T47D (cell line): ENCODE results near the gene MAD1L1.

ENCODE experiments used
- DNase-seq, 2 experiments: peaks; one replicate each; pipeline versions ENCODE4 v3.0.0 to v3.0.0-alpha.2; 2011 to 2012; ENCODE audit warnings: low read depth in 1 of 2, low spot score in 1 of 2
- JUND ChIP-seq: IDR thresholded peaks from 2 replicates; pipeline ENCODE4 v1.6.1; 2012; ENCODE audit warnings: low read depth
- in situ Hi-C: cut with HindIII; loops from 2 replicates; pipeline ENCODE4 v1.10.0; 2016; ENCODE audit warnings: low sequenced_read_pairs, low pct_unique_long_range_greater_than_20kb

The MAD1L1 gene

DNA sequence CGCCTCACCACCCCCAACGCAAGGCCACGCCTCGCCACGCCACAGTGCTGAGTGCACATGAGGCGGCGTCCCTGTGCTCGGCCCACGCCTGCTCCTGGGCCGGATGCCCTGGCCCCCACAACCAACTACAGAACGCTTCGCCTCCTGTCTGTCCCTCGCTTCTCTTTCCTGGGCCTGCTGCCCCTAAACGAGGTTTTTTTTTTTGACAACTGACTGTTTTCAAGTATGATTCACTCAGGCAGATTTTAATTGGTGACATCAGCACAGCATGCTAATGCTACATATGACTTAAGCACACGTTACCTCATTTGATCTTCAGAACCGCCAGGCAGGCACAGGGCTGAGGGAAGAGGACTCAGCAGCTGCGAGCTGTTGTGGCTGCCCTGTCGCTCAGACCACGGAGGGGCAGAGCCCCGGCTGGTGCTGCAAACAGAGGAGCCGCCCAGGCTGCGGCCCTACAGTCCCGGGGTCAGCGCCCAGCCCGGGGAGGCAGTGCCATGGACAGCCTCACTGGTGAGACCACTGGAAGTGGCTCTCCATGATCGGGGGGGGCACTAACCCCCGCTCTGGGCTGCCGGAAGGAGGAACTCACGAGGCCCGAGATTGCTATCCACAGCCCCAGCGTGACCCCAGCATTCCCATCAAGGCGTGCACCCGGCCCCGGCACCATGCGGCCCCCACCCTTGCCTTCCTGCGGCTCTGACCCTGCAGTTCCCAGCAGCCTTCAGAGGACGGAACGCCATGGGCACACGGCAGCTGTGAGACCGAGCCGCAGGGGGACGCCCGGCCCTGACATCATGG lies 212.8 kb downstream of the MAD1L1 start:
- no peak for TF ChIP-seq JUND
- DNase-seq: no peak
- in situ Hi-C loops: no loop called here

DNA sequence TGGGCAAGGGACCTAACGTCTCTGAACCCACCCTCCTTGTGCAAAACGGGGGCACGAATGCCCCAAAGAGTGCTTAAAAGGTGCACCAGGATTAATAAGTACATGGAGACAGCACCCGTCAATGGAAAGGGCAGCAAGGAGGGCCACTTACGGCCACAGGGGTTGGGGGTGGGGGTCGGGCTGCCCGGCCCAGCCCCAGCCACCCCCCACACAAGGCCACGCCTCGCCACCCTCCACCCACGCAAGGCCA lies 213.4 kb downstream of the MAD1L1 start:
- in situ Hi-C loops: no loop called here

DNA sequence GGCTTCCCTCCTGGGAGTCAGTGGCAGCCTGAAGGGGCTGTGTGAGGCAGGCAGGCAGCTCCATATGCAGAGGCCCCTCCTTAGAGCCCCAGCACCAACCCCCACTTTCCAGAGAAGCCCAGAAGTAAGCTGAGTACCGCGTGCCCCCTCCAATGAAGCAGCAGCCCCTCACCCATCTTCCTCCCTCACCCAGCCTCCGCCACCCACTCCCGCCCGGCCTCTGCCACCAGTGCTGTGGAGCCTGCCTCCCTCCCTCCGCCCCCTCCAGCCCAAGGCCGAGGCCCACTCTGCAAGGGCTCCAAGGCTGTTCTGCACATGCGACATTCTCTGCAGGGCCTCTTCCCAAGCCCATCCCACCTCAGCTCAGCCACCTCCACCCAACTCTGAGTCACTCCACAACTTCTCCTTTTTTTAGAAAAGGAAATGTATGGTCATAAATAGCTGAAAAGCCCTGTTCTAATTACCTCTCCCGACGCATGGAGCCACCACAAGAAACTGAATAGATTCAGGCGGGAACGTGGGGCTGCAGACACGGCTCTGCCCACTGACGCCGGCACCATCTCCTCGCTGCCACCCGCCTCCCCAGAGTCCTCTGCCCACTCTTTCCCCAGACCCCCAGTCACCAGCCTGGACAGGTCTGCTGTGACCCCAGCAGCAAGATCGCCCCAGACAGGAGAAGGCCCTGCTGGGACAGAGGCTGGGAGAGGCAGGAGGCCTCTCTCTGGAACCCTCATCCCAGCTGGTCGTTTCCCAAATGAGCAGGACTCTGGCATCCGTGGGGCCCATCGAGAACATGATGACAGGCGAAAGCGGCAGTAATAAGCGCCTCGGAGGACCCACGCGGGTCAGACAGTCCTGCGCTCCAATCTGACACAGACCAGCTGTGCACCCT lies 213.9 kb downstream of the MAD1L1 start:
- in situ Hi-C loops: no loop called here
- no peak for DNase-seq
- no peak for TF ChIP-seq JUND

More for the DNA sequence above, 213.4 kb downstream of the MAD1L1 start:
- TF ChIP-seq JUND: no peak
- DNase-seq: no peak

DNA sequence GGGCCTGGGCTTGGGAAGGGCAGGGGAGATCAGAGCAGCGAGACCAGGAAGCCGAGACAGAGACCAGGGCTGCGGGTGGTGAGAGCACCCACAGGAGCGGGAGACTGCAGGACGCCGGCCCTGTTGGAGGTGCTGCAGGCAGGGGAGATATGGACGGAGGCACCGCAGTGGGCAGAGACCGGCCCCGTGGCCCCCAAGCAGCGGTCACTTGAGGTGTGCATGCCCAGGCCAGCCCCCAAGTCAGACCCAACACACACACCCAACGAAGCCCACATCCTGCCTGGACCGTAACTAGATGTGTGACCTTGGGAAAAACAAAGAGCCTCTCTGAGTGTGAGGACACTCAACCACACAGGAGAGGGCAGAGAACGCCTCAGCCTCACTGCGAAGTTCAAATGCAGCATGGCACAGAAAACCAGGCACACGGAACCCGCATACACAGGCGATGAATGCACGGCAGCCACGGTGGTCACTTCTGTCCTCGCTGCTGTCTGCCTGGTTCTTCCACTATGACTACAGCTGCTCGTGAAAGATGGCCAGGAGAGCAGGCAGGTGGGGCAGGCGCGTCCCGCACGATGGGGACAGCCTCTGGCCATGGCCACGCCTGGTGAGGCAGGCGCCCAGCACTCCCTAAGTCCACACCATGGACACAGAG lies 214.7 kb downstream of the MAD1L1 start:
- TF ChIP-seq JUND: no peak
- no peak for DNase-seq
- in situ Hi-C loops: no loop called here

DNA sequence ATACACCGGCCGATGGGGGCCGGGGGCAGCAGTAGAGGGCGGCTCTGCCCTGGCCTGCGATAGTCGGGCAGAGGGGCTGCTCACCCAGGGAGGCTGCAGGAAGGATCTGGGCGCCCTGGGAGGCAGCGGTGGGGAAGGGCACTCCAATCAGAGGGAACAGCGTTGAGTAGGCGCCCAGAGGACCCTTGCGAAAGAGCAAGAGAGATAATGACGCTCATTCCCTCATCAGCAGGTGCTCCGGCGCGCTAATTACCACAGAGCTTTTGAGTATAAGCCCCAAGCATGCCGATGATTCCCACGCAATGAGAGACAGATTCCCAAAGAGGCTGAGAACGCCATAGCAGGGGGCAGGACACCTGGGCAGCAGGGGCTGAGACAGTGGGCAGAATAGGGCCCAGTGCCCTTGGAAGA lies 215.3 kb downstream of the MAD1L1 start:
- no peak for TF ChIP-seq JUND
- no peak for DNase-seq
- in situ Hi-C loops: no loop called here

DNA sequence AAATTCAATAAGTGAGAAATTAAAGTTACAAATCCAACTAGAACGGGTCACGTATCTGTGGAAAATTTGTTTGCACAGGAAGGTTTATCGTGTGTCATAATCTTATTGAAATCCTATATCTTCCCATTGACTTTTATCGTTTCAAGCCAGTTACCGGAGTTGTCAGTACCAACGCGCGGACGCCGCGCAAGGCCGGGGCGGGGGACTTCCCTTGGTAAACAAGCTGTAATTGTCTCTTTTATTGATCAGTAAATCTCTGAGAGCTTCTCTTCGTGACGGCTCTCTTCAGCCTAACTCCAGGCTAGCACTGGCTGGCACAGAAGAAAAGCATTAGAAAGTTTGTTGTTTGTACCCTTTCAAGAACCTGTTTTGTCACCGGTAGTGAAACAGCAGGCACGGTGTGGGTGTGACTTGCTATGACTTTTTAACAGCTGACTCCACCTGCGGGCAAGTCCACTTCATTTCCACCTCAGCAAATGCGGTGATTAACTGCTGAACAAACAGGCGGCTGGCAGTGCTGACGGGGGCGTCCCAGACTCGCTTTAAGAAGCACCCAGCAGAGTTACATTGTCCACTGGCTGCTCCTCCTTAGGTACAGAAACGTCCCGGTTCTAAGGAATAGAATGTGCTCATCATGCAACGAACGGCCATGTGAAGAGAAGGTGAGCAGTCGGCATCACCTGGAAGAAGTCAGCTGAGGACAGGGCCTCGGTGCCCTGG lies 215.8 kb downstream of the MAD1L1 start:
- no peak for TF ChIP-seq JUND
- DNase-seq: peak in 1 of 2 experiments; percentile 16
- in situ Hi-C loops: no loop called here

DNA sequence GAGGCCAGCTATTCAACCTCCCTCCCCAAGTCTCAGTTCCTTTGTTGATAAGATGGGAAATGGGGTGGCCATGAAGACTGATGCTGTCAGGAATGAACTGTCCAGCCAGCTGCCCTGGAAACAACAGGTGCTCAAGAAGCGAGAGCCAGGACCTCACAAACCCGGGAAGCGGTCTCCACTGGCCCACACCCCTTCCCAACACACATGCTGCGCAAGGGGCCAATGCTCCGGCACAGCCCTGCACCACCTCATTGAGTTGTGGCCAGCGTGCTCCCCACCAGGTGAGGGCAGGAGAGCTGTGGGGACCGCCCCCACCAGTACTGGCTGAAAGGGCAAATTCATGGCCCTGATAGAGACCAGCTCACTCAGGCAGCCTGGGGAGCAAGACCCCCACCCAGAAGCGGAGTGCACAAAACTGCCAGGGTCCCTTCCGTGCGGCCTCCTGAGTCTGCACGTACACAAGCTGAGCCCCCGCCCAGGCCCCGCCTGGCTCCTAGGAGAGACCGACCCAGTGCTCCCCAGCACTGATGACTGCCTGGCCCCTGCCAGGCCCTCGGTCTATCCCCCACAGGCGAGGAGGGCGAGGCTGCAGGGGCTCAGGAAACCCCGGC lies 216.6 kb downstream of the MAD1L1 start:
- no peak for DNase-seq
- in situ Hi-C loops: no loop called here
- TF ChIP-seq JUND: no peak

DNA sequence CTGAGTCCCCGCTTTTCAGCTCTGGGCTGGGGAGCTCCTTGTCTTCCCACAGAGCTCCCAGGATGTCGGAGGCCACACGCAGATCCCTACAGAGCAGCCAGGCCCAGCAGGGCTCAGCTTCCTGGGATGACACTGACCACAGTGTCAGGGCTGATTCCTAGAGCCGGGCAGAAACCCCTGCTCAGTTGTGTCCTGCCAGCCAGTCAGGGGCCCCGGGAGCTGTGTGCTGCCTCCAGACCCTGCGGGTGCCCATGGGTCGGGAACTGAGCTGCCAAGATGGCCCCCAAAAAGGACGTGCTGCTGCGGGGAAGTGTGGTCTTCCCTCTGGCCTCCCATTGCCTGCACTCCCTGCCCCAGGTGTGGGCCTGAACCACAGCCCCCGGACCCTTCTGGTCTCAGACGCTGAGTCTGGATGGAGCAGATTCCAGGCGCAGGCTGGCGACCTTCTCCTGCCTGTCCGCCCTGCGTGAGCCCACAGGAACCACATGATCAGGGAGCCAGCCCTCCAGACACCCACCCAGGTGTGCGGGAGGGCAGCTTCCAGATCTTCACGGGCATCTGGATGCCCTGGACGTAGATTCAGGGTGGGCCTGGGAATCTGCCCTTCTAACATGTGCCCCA lies 217.4 kb downstream of the MAD1L1 start:
- no peak for DNase-seq
- TF ChIP-seq JUND: no peak
- in situ Hi-C loops: no loop called here

DNA sequence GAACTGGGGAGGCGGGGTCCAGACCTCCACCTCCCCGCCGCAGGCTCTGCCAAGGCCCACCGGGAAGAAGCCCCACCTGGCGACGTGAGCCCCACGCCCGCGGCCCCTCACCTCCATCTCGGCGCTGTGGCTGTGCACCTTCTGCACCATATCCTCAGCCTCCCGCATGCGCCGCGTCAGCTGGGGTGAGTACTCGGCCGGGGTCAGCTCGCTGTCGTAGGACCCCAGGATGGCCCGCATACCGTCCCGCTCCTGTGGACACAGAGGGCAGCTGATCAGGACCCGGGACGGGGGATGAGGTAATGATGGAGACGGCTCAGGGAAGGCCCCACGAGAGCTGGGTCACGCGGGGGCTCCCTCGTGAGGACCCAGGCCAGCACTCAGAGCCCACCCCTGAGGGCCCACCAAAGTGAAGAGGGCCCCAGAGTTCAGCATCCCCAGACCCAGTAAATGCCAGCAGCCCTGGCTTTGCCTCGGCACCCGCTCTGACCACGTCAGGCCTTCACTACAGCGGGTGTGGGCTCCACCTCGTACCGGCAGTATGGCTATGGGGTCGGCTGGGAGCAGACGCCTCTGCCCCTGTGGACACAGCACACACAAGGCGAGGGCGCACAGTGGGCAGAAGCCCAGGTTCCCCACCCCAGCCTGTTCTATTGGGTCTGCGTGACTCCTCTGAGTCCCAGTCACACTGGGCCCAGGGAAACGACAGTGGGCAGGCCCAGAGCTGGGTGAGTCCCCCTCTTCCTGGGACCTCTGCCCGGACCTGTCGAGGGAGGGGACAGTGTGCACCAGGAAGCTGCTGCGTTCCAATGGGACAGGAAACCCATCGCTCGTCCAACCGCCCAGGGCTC lies 218.1 kb downstream of the MAD1L1 start:
- TF ChIP-seq JUND: no peak
- no peak for DNase-seq
- in situ Hi-C loops: no loop called here

DNA sequence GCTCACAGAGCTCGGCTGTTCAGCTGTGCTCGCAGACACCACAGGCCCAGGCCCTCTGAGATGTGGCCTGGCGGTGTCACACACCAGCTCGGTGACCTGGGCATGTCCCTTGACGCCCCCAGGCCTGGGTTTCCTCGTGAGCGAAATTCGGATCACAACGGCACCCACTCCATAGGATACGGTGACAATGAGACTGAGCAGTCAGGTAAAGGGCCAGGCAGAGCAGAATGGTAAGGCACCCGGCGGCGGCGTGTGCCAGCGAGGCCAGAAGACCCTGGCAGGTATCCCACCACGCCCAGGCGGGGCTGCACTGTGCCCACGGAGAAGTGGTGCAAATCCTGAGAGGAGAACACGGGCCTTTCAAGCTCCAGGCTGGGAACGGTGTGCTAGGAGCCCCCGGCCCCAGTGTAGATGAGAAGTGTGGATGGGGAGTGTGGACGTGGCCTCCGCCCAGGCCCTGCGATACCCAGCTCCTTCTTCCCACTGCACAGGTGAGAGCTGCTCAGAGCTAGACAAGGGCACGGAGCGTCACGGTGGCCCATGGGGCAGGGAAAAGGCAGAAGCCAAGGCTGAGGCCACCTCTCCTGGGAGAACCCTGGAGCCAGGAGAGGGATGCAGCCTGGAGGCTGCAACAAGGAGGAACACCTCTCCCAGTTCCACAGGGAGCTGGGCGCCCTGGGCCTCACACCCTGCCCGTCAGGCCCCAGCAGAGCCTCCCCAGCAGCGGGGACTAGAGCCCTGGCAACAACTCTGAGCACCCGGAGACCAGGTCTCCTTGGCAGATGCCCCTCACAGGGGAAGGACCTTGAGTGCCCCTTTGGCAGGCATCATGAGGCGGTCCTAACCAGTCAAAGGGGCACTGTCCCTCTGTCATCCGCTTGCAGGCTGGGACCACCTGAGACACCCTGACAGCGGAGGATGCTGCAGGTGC lies 219.1 kb downstream of the MAD1L1 start:
- in situ Hi-C loops: no loop called here
- no peak for TF ChIP-seq JUND
- no peak for DNase-seq
